T-helper 1 cell treated with Interleukin-12 subunit alpha and Interleukin-12 subunit beta and Interleukin-4 antibody, amounts not matched to agents 30 μg/mL and 1 μg/mL, for 36 hours (primary cell): ENCODE measurements around the gene BABAM2.

Experiments
- H3K27ac Mint-ChIP-seq: one replicate; pipeline ENCODE4 v1.8.0; 2021; ENCODE audit warnings: mild to moderate bottlenecking, mixed read lengths
- H3K27me3 Mint-ChIP-seq: one replicate; pipeline ENCODE4 v1.8.0; 2021; ENCODE audit warnings: low read depth, mixed read lengths
- H3K36me3 Mint-ChIP-seq: one replicate; pipeline ENCODE4 v1.8.0; 2021; ENCODE audit warnings: low read depth, mixed read lengths
- H3K4me1 Mint-ChIP-seq: one replicate; pipeline ENCODE4 v1.8.0; 2021; ENCODE audit warnings: low read depth, mixed read lengths
- H3K4me3 Mint-ChIP-seq: one replicate; pipeline ENCODE4 v1.8.0; 2021; ENCODE audit warnings: mild to moderate bottlenecking, moderate library complexity, mixed read lengths
- H3K9me3 Mint-ChIP-seq: one replicate; pipeline ENCODE4 v1.8.0; 2021; ENCODE audit warnings: mixed read lengths

Gene BABAM2

DNA sequence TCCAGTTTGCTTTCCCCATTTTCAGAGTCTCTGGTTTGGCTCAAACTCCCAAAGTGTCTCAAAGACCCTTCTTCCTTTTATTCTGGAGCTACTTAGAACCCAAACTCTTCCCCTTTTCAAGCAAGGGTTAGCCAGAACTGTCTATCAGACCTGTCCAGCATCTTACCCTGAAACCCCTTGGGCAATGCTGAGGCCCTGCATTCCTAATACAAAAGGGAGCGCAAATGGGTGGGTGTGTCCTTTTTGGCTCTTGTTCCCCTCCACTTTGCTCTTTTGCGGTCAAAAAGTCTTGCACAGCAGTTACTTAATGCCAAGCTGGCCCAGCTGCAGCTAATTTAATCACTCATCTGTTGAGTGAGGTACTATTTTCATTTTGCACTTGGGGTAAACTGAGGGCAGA lies 270.9 kb downstream of the BABAM2 start:
- H3K9me3 Mint-ChIP-seq: peaks cover 3% of the 10 kb centered on the region

DNA sequence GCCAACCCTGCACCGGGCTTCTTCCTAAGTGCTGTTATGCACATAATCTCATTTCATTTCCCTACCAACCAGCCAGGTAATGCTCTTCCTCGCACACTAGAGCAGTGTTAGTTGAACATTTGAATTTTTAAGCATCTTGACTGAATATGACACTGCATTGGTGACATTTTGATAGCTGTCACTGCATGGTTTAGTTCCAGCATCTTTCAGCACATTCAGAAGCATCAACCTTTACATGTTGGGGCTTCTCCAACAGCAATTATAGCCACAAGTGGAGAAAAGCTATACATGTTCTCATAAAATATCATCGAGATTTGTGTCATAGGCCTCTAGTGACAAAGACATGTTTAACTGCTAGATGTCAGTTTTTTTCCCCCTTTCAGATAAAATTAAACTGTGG lies 272.0 kb downstream of the BABAM2 start:
- Mint-ChIP-seq H3K4me1 (no peaks in the 10 kb centered on the region), H3K4me3 (no peak overlapping the region), H3K27ac (no peak overlapping the region), H3K27me3 (no peaks in the 10 kb centered on the region), H3K9me3 (no peaks in the 10 kb centered on the region), H3K36me3 (peaks cover 5% of the 10 kb centered on the region)

More for the DNA sequence above, 270.9 kb downstream of the BABAM2 start:
- Mint-ChIP-seq H3K36me3 (peaks cover 5% of the 10 kb centered on the region), H3K27ac (no peak overlapping the region), H3K4me3 (no peak overlapping the region), H3K4me1 (no peaks in the 10 kb centered on the region), H3K27me3 (no peaks in the 10 kb centered on the region)

- H3K27ac Mint-ChIP-seq: no peak overlapping the region
- H3K4me1 Mint-ChIP-seq: no peaks in the 10 kb centered on the region
- no peaks in the 10 kb centered on the region for H3K27me3 Mint-ChIP-seq
- peaks cover 5% of the 10 kb centered on the region for H3K36me3 Mint-ChIP-seq
- no peaks in the 10 kb centered on the region for H3K9me3 Mint-ChIP-seq
- no peak overlapping the region for H3K4me3 Mint-ChIP-seq
Observed at GRCh38 chr2:28163028-28163427, 272.5 kb downstream of the BABAM2 start.

DNA sequence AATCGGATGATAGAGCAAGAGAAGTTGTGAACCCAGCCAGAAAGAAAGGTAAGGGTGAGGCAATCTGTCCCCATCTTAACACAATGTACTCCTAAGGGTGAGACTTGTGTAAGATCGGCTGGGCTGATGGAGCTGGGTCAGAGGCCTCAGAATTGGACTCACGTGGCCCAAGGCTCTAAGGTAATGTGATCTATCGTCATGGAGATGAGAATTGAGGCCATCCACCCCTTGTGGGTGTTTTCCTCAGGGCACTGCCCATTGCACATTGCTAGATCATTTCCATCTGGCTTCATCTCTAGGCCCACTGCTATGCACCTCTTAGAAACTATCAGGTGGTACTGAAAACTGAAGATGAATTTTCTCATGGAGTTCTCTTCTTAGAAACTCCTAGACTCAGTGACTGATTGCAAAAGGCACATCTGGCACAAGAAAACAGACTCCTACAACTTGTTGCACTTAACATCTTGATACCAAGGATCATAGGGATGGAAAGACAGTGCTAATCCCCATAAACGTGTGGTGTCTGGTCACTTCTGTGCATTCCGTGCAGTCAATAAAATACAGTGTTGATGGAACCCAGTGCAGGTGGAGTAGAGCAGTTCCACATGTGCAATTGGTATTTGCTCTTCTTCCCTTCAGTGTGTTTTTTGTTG lies 273.2 kb downstream of the BABAM2 start:
- H3K27ac Mint-ChIP-seq: no peak overlapping the region
- H3K4me1 Mint-ChIP-seq: no peaks in the 10 kb centered on the region
- peaks cover 5% of the 10 kb centered on the region for H3K36me3 Mint-ChIP-seq
- H3K4me3 Mint-ChIP-seq: no peak overlapping the region
- H3K27me3 Mint-ChIP-seq: no peaks in the 10 kb centered on the region
- H3K9me3 Mint-ChIP-seq: no peaks in the 10 kb centered on the region

- H3K27me3 Mint-ChIP-seq: no peaks in the 10 kb centered on the region
- no peak overlapping the region for H3K27ac Mint-ChIP-seq
- H3K4me1 Mint-ChIP-seq: no peaks in the 10 kb centered on the region
- H3K9me3 Mint-ChIP-seq: no peaks in the 10 kb centered on the region
- H3K36me3 Mint-ChIP-seq: no peaks in the 10 kb centered on the region
- H3K4me3 Mint-ChIP-seq: no peak overlapping the region
Observed at GRCh38 chr2:28164280-28164801, 273.8 kb downstream of the BABAM2 start.

GRCh38 chr2:28165087-28165635 lies 274.6 kb downstream of the BABAM2 start:
- no peaks in the 10 kb centered on the region for H3K27me3 Mint-ChIP-seq
- H3K4me1 Mint-ChIP-seq: no peaks in the 10 kb centered on the region
- H3K4me3 Mint-ChIP-seq: no peak overlapping the region
- no peaks in the 10 kb centered on the region for H3K36me3 Mint-ChIP-seq
- no peaks in the 10 kb centered on the region for H3K9me3 Mint-ChIP-seq
- H3K27ac Mint-ChIP-seq: no peak overlapping the region

DNA sequence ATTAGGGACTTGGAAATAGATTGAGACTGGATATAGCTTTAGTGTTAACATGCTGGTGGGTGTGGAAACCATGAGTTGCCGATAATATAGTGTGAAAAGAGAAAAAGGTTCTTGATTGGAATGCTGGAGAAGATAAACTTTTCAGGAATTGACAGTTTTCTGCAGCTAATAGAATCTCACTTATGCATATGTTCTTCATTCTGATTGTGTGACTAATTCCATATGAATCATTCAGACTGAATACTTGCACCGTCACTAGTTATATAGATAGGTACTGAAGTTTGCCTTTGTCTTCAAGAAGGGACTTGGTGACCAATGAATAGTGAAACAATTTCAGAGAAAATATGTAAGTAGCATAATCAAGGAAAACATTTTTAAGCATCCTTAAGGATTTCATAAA lies 276.4 kb downstream of the BABAM2 start:
- Mint-ChIP-seq H3K4me1 (no peaks in the 10 kb centered on the region), H3K27me3 (no peaks in the 10 kb centered on the region), H3K4me3 (no peak overlapping the region), H3K27ac (no peak overlapping the region), H3K36me3 (no peaks in the 10 kb centered on the region), H3K9me3 (no peaks in the 10 kb centered on the region)

DNA sequence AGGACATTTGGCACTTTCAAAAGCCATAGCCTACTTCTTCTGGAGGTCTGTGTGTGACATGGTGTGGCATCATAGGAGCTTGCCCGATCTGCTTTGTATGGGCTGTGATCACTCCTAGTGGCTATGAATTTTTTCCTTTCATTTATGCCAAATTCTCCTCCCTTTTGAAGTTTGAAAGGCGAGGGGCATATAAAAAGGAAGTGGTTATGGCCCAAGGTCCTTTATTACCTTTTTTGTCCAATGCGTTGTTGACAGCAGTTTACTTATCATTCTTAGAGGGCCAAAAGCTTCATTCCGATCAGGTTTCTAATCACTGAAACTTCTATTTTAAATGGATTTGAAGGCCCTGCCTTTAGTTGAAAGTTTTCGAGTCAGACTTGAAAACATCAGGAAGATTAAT lies 277.8 kb downstream of the BABAM2 start:
- Mint-ChIP-seq H3K9me3 (no peaks in the 10 kb centered on the region), H3K36me3 (no peaks in the 10 kb centered on the region), H3K27me3 (no peaks in the 10 kb centered on the region), H3K4me1 (no peaks in the 10 kb centered on the region), H3K27ac (no peak overlapping the region), H3K4me3 (no peak overlapping the region)

DNA sequence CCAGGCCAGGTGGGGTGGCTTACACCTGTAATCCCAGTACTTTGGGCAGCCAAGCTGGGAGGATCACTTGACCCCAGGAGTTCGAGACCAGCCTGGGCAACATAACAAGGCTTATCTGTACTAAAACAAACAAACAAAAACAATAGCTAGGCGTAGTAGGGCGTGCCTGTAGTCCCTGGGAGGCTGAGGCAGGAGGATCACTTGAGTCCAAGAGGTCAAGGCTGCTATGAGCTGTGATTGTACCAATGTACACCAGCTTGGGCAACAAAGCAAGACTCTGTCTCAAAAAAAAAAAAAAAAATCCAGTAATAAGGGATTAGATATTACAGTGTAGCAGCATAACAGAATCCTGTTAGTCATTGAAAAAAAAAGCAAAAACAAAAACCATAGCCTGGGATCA lies 279.0 kb downstream of the BABAM2 start:
- Mint-ChIP-seq H3K36me3 (no peaks in the 10 kb centered on the region), H3K4me3 (no peak overlapping the region), H3K4me1 (no peaks in the 10 kb centered on the region), H3K9me3 (no peaks in the 10 kb centered on the region), H3K27me3 (no peaks in the 10 kb centered on the region), H3K27ac (no peak overlapping the region)

DNA sequence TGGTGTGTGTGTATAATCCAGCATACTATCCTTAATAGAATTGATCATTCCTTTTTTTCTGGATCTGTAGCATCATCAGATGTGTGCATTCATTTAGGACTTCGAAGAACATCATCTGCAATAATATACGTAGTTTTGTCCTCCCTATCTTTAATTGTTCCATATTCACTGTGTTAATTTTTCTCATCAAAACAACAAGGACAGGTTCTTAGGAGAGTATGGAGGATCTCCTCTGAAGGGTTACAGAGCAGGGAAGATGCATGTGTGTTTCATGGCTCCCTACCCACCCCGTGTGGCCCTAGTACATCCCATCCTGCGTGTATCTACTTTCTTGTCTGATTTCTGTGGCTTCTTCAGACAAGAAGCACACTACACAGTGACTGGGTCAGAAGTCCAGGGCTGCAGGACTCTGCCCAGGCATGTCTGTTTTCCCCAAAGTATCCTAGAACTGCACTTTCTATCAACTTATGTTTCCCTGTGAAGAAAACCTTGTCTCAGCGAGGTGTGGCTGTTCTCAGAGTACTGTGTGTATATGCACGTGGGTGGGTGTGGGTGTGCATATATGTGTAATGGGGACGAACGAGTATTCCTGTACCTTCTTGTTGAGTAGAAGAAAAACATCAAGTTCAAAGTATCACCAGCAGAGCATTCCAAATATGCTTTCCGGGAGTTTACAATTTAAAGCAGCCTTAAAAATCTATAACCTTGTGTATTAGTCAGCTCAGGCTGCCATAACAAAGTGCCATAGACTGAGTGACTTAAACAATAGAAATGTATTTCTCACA lies 281.8 kb downstream of the BABAM2 start:
- Mint-ChIP-seq H3K36me3 (peaks cover 16% of the 10 kb centered on the region), H3K27ac (no peak overlapping the region), H3K9me3 (peaks cover 16% of the 10 kb centered on the region), H3K4me3 (no peak overlapping the region), H3K27me3 (no peaks in the 10 kb centered on the region), H3K4me1 (peaks cover 3% of the 10 kb centered on the region)

- peaks cover 22% of the 10 kb centered on the region for H3K36me3 Mint-ChIP-seq
- peaks cover 21% of the 10 kb centered on the region for H3K9me3 Mint-ChIP-seq
- no peak overlapping the region for H3K27ac Mint-ChIP-seq
- H3K4me1 Mint-ChIP-seq: peaks cover 5% of the 10 kb centered on the region
- H3K27me3 Mint-ChIP-seq: no peaks in the 10 kb centered on the region
- no peak overlapping the region for H3K4me3 Mint-ChIP-seq
Observed at GRCh38 chr2:28173377-28173776, 282.8 kb downstream of the BABAM2 start.

- H3K27ac Mint-ChIP-seq: no peak overlapping the region
- no peak overlapping the region for H3K4me3 Mint-ChIP-seq
- H3K9me3 Mint-ChIP-seq: peaks cover 24% of the 10 kb centered on the region
Observed at GRCh38 chr2:28174211-28174610, 283.7 kb downstream of the BABAM2 start.

GRCh38 chr2:28175028-28175427 lies 284.5 kb downstream of the BABAM2 start:
- Mint-ChIP-seq H3K27ac (no peak overlapping the region), H3K9me3 (peaks cover 30% of the 10 kb centered on the region), H3K4me1 (peaks cover 8% of the 10 kb centered on the region), H3K36me3 (peaks cover 25% of the 10 kb centered on the region), H3K4me3 (no peak overlapping the region), H3K27me3 (no peaks in the 10 kb centered on the region)

More at GRCh38 chr2:28174211-28174610, 283.7 kb downstream of the BABAM2 start:
- H3K36me3 Mint-ChIP-seq: peaks cover 25% of the 10 kb centered on the region
- H3K4me1 Mint-ChIP-seq: peaks cover 8% of the 10 kb centered on the region
- no peaks in the 10 kb centered on the region for H3K27me3 Mint-ChIP-seq

DNA sequence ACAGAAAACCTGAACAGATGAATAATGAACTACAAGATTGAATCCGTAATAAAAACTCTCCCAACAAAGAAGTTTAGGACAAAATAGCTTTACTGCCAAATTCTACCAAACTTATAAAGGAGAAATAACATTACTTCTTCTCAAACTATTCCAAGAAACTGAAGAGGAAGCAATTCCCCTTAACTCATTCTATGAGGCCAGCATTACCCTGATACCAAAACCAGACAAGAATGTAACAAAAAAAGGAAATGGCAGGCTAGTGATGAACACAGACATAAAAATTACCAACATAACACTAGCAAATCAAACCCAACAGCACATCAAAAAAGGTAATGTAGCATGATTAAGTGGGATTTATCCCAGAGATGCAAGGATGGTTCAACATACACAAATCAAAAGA lies 288.4 kb downstream of the BABAM2 start:
- Mint-ChIP-seq H3K27me3 (no peaks in the 10 kb centered on the region), H3K36me3 (peaks cover 25% of the 10 kb centered on the region), H3K4me3 (no peak overlapping the region), H3K4me1 (peaks cover 8% of the 10 kb centered on the region), H3K9me3 (peaks cover 30% of the 10 kb centered on the region), H3K27ac (no peak overlapping the region)

DNA sequence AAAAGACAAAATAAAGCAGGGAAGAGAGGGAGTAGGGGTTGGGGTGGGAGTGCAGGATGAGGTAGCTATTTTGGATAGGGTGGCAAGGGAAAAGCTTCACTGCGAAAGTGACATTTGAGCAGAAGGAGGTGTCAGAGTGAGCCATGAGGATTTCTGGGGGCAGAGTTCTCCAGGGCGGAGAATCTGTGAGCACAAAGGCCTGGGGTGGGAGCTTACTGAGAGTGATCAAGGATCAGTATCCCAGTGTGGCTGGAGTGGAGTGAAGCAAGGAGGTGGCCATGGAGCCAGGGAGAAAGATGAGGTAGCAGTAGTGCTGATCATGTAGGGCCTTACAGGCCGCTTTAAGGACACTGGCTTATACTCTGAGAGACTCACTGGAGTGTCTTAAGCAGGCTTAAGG lies 291.3 kb downstream of the BABAM2 start:
- H3K4me1 Mint-ChIP-seq: peaks cover 8% of the 10 kb centered on the region
- no peaks in the 10 kb centered on the region for H3K27me3 Mint-ChIP-seq
- H3K27ac Mint-ChIP-seq: no peak overlapping the region
- no peak overlapping the region for H3K4me3 Mint-ChIP-seq
- peaks cover 14% of the 10 kb centered on the region for H3K36me3 Mint-ChIP-seq
- peaks cover 24% of the 10 kb centered on the region for H3K9me3 Mint-ChIP-seq
